IPS DF 4.7 (cell line): ENCODE results near the gene HK1.

ENCODE experiments used
- DNase-seq: peaks from one replicate; pipeline ENCODE4 v3.0.0-alpha.2; 2013; ENCODE audit warnings: low spot score; ENCODE audit errors: extremely low read depth

HK1 gene

GRCh38 chr10:69345890-69346474 is 67.7 kb downstream of the HK1 start:
- no peak for DNase-seq

- no peak for DNase-seq
These were observed 68.5 kb downstream of the HK1 start for GRCh38 chr10:69346776-69347175.

- DNase-seq: no peak
These were observed 70.7 kb downstream of the HK1 start for GRCh38 chr10:69348816-69349541.

GRCh38 chr10:69349542-69349888 is 71.2 kb downstream of the HK1 start:
- no peak for DNase-seq

GRCh38 chr10:69351589-69351988 is 73.3 kb downstream of the HK1 start:
- no peak for DNase-seq

GRCh38 chr10:69352569-69353264 is 74.4 kb downstream of the HK1 start:
- DNase-seq: no peak

GRCh38 chr10:69353977-69354635 is 75.8 kb downstream of the HK1 start:
- no peak for DNase-seq

GRCh38 chr10:69356187-69356586 is 77.9 kb downstream of the HK1 start:
- DNase-seq: no peak

- no peak for DNase-seq
These were observed 80.0 kb downstream of the HK1 start for GRCh38 chr10:69358148-69358795.

GRCh38 chr10:69359148-69359547 is 80.9 kb downstream of the HK1 start:
- DNase-seq: no peak

- no peak for DNase-seq
These were observed 81.3 kb downstream of the HK1 start for GRCh38 chr10:69359594-69359993.

- no peak for DNase-seq
These were observed 82.4 kb downstream of the HK1 start for GRCh38 chr10:69360485-69361302.

- no peak for DNase-seq
These were observed 83.0 kb downstream of the HK1 start for GRCh38 chr10:69361303-69361614.

GRCh38 chr10:69362471-69362954 is 84.2 kb downstream of the HK1 start:
- DNase-seq: no peak

GRCh38 chr10:69363666-69364065 is 85.4 kb downstream of the HK1 start:
- no peak for DNase-seq

GRCh38 chr10:69364232-69364940 is 86.1 kb downstream of the HK1 start:
- no peak for DNase-seq

- DNase-seq: no peak
These were observed 88.4 kb downstream of the HK1 start for GRCh38 chr10:69366738-69367137.

GRCh38 chr10:69367469-69367868 is 89.2 kb downstream of the HK1 start:
- DNase-seq: no peak

- no peak for DNase-seq
These were observed 94.1 kb downstream of the HK1 start for GRCh38 chr10:69372126-69372980.
